GM21381 (cell line): ENCODE data around the gene NMNAT3.

Experiments used
- ATAC-seq: cut with Tn5 transposase; IDR thresholded peaks from one replicate; pipeline ENCODE4 v1.9.1; 2021; ENCODE audit warnings: mild to moderate bottlenecking, moderate library complexity; ENCODE audit not compliant: unreplicated experiment

Gene NMNAT3

GRCh38 chr3:139676108-139676507 is 1.7 kb downstream of the NMNAT3 start:
- ATAC-seq: no peak

GRCh38 chr3:139675327-139675726 is 2.4 kb downstream of the NMNAT3 start:
- ATAC-seq: no peak

- no peak for ATAC-seq
Observed at GRCh38 chr3:139674571-139675260, 3.1 kb downstream of the NMNAT3 start.

GRCh38 chr3:139672884-139673283 is 4.9 kb downstream of the NMNAT3 start:
- no peak for ATAC-seq

GRCh38 chr3:139671863-139672646 is 5.7 kb downstream of the NMNAT3 start:
- no peak for ATAC-seq

GRCh38 chr3:139671107-139671506 is 6.7 kb downstream of the NMNAT3 start:
- no peak for ATAC-seq

- no peak for ATAC-seq
Observed at GRCh38 chr3:139670196-139670595, 7.6 kb downstream of the NMNAT3 start.

- ATAC-seq: no peak
Observed at GRCh38 chr3:139668332-139668731, 9.4 kb downstream of the NMNAT3 start.

GRCh38 chr3:139664958-139665357 is 12.8 kb downstream of the NMNAT3 start:
- ATAC-seq: no peak

- ATAC-seq: no peak
Observed at GRCh38 chr3:139660269-139660668, 17.5 kb downstream of the NMNAT3 start.

GRCh38 chr3:139659511-139659910 is 18.3 kb downstream of the NMNAT3 start:
- no peak for ATAC-seq

GRCh38 chr3:139657936-139658335 is 19.8 kb downstream of the NMNAT3 start:
- no peak for ATAC-seq

GRCh38 chr3:139657434-139657833 is 20.3 kb downstream of the NMNAT3 start:
- no peak for ATAC-seq

- no peak for ATAC-seq
Observed at GRCh38 chr3:139655909-139656595, 21.7 kb downstream of the NMNAT3 start.

- no peak for ATAC-seq
Observed at GRCh38 chr3:139654637-139655365, 23.0 kb downstream of the NMNAT3 start.

- no peak for ATAC-seq
Observed at GRCh38 chr3:139653582-139653981, 24.2 kb downstream of the NMNAT3 start.

GRCh38 chr3:139652561-139652960 is 25.2 kb downstream of the NMNAT3 start:
- ATAC-seq: no peak

- no peak for ATAC-seq
Observed at GRCh38 chr3:139647866-139648435, 29.8 kb downstream of the NMNAT3 start.

- no peak for ATAC-seq
Observed at GRCh38 chr3:139646512-139646911, 31.3 kb downstream of the NMNAT3 start.

GRCh38 chr3:139642996-139643395 is 34.8 kb downstream of the NMNAT3 start:
- ATAC-seq: no peak

GRCh38 chr3:139640456-139640855 is 37.3 kb downstream of the NMNAT3 start:
- ATAC-seq: no peak
